OCI-LY3 (cell line): ENCODE results near the gene CUL2.

Experiments used
- H2AFZ ChIP-seq: fragments of 200-600, 300-600 bp; shearing (Covaris generic); 2 replicates; pipeline ENCODE4 v1.6.0; 2014; ENCODE audit warnings: antibody characterized with exemption, low read depth, low read length
- H3K27ac ChIP-seq: fragments of 200-600, 300-600 bp; sonication (generic); 2 replicates; pipeline ENCODE4 v1.5.1; 2014; ENCODE audit warnings: mild to moderate bottlenecking, low read length, moderate library complexity, mixed read lengths
- H3K27me3 ChIP-seq: fragments of 200-600, 300-600 bp; sonication (generic); 2 replicates; pipeline ENCODE4 v1.6.1; 2014; ENCODE audit warnings: low read depth, low read length, mixed read lengths
- H3K36me3 ChIP-seq: fragments of 200-600, 300-600 bp; sonication (generic); replicated peaks from 2 replicates; pipeline ENCODE3; 2014; ENCODE audit warnings: low read depth, low read length, mixed read lengths
- H3K4me1 ChIP-seq: fragments of 300-600, 200-600 bp; sonication (generic); 2 replicates; pipeline ENCODE4 v1.6.1; 2014; ENCODE audit warnings: low read length, mixed read lengths
- H3K4me2 ChIP-seq: fragments of 200-600, 300-600 bp; sonication (generic); 2 replicates; pipeline ENCODE4 v1.6.1; 2014; ENCODE audit warnings: low read length, mixed read lengths
- H3K4me3 ChIP-seq: fragments of 300-600, 200-600 bp; sonication (generic); 2 replicates; pipeline ENCODE4 v1.5.1; 2014; ENCODE audit warnings: antibody characterized with exemption, mild to moderate bottlenecking, low read length, moderate library complexity
- H3K79me2 ChIP-seq: fragments of 300-600, 200-600 bp; shearing (Covaris generic); 2 replicates; pipeline ENCODE4 v1.6.1; 2014; ENCODE audit warnings: mild to moderate bottlenecking, low read length, mixed read lengths
- H3K9ac ChIP-seq: fragments of 300-600, 200-600 bp; shearing (Covaris generic); 2 replicates; pipeline ENCODE4 v1.6.0; 2014; ENCODE audit warnings: mild to moderate bottlenecking, low read length, moderate library complexity
- H3K9me3 ChIP-seq: fragments of 200-600, 300-600 bp; shearing (Covaris generic); 2 replicates; pipeline ENCODE4 v1.6.1; 2014; ENCODE audit warnings: low read length, mixed read lengths; ENCODE audit not compliant: insufficient read depth
- H4K20me1 ChIP-seq: fragments of 200-600, 300-600 bp; sonication (generic); 2 replicates; pipeline ENCODE4 v1.6.1; 2016; ENCODE audit warnings: low read length, mixed read lengths; ENCODE audit not compliant: insufficient read depth
- EZH2phosphoT487 ChIP-seq: fragments of 200-600 bp; shearing (Covaris generic); IDR thresholded peaks from 2 replicates; pipeline ENCODE4 v1.6.1; 2018; ENCODE audit warnings: antibody characterized with exemption, mixed run types, low read depth
- TF ChIP-seq, protein P1 (sequence below): fragments of 200-600, 300-600 bp; sonication (generic); IDR thresholded peaks from 2 replicates; pipeline ENCODE4 v1.5.1; 2014; ENCODE audit warnings: antibody characterized with exemption, low read length, low read depth

Gene CUL2

GRCh38 chr10:34988397-34989067 lies 101.6 kb downstream of the CUL2 start:
- H3K9ac ChIP-seq, result no peak overlapping the region
- no peaks in the 10 kb centered on the region for H4K20me1 ChIP-seq
- H3K27ac ChIP-seq, result no peak overlapping the region
- TF ChIP-seq, protein P1, sequence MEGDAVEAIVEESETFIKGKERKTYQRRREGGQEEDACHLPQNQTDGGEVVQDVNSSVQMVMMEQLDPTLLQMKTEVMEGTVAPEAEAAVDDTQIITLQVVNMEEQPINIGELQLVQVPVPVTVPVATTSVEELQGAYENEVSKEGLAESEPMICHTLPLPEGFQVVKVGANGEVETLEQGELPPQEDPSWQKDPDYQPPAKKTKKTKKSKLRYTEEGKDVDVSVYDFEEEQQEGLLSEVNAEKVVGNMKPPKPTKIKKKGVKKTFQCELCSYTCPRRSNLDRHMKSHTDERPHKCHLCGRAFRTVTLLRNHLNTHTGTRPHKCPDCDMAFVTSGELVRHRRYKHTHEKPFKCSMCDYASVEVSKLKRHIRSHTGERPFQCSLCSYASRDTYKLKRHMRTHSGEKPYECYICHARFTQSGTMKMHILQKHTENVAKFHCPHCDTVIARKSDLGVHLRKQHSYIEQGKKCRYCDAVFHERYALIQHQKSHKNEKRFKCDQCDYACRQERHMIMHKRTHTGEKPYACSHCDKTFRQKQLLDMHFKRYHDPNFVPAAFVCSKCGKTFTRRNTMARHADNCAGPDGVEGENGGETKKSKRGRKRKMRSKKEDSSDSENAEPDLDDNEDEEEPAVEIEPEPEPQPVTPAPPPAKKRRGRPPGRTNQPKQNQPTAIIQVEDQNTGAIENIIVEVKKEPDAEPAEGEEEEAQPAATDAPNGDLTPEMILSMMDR, result no peak
- TF ChIP-seq EZH2phosphoT487, result no peak
- H3K9me3 ChIP-seq, result no peaks in the 10 kb centered on the region
- no peaks in the 10 kb centered on the region for H3K79me2 ChIP-seq
- no peaks in the 10 kb centered on the region for H3K36me3 ChIP-seq
- no peaks in the 10 kb centered on the region for H3K27me3 ChIP-seq
- H3K4me3 ChIP-seq, result no peak overlapping the region
- no peak overlapping the region for H2AFZ ChIP-seq
- no peak overlapping the region for H3K4me2 ChIP-seq
- H3K4me1 ChIP-seq, result no peaks in the 10 kb centered on the region

- Histone ChIP-seq H3K79me2 (no peaks in the 10 kb centered on the region), H2AFZ (no peak overlapping the region), H3K27ac (no peak overlapping the region), H3K9me3 (no peaks in the 10 kb centered on the region), H3K4me2 (no peak overlapping the region), H3K36me3 (no peaks in the 10 kb centered on the region), H4K20me1 (no peaks in the 10 kb centered on the region), H3K9ac (no peak overlapping the region), H3K4me1 (no peaks in the 10 kb centered on the region), H3K27me3 (no peaks in the 10 kb centered on the region), H3K4me3 (no peak overlapping the region)
- TF ChIP-seq, protein P1, result no peak
- no peak for TF ChIP-seq EZH2phosphoT487
Measured at GRCh38 chr10:34985823-34986222, 104.3 kb downstream of the CUL2 start.

DNA sequence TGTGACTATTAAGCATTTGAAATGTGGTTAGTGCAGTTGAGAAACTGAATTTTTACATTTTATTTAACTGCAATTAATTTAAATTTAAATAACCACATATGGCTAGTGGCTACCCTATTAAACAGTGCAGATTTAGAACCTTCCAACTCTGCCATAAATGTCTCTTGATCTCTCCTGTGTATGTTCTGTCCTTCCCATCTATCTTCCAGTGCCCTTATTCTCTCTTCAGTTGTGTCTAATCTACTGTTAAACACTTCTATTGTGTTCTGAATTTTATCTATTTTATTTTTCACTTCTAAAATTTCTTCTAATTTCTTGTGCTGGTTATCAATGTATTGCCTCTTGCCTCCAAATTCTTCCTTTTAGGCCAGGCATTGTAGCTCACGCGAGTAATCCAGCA lies 105.0 kb downstream of the CUL2 start:
- no peak overlapping the region for H3K4me3 ChIP-seq
- H3K36me3 ChIP-seq, result no peaks in the 10 kb centered on the region
- no peak overlapping the region for H2AFZ ChIP-seq
- TF ChIP-seq EZH2phosphoT487, result no peak
- TF ChIP-seq, protein P1, result no peak
- H3K9me3 ChIP-seq, result no peaks in the 10 kb centered on the region
- H3K27me3 ChIP-seq, result no peaks in the 10 kb centered on the region
- no peak overlapping the region for H3K9ac ChIP-seq
- H3K79me2 ChIP-seq, result no peaks in the 10 kb centered on the region
- no peak overlapping the region for H3K27ac ChIP-seq
- no peaks in the 10 kb centered on the region for H4K20me1 ChIP-seq
- no peaks in the 10 kb centered on the region for H3K4me1 ChIP-seq
- H3K4me2 ChIP-seq, result no peak overlapping the region

GRCh38 chr10:34981844-34982243 lies 108.3 kb downstream of the CUL2 start:
- H3K27me3 ChIP-seq, result no peaks in the 10 kb centered on the region
- no peak for TF ChIP-seq EZH2phosphoT487
- TF ChIP-seq, protein P1, result no peak
- H4K20me1 ChIP-seq, result no peaks in the 10 kb centered on the region
- H3K4me2 ChIP-seq, result no peak overlapping the region
- no peak overlapping the region for H3K9ac ChIP-seq
- H3K4me3 ChIP-seq, result no peak overlapping the region
- H3K27ac ChIP-seq, result no peak overlapping the region
- H2AFZ ChIP-seq, result no peak overlapping the region
- H3K36me3 ChIP-seq, result no peaks in the 10 kb centered on the region
- H3K79me2 ChIP-seq, result no peaks in the 10 kb centered on the region
- no peaks in the 10 kb centered on the region for H3K9me3 ChIP-seq
- no peaks in the 10 kb centered on the region for H3K4me1 ChIP-seq
